HTR-8/SVneo (cell line): ENCODE data around the gene GALNT18.

Source experiments
- DNase-seq: peaks from one replicate; pipeline ENCODE4 v3.0.0; 2011; ENCODE audit warnings: low spot score, mixed read lengths; ENCODE audit not compliant: insufficient read length
- FAIRE-seq: peaks from 2 replicates; lab custom pipeline; 2011; peaks lifted over from hg19 to GRCh38; lab: Jason Lieb, UNC

Gene GALNT18

GRCh38 chr11:11505692-11506091 lies 116.1 kb downstream of the GALNT18 start:
- FAIRE-seq: no peak
- no peak for DNase-seq

- DNase-seq: no peak
- no peak for FAIRE-seq
Measured at GRCh38 chr11:11505190-11505589, 116.6 kb downstream of the GALNT18 start.

GRCh38 chr11:11504071-11504470 lies 117.7 kb downstream of the GALNT18 start:
- no peak for FAIRE-seq
- no peak for DNase-seq

GRCh38 chr11:11502263-11502861 lies 119.4 kb downstream of the GALNT18 start:
- FAIRE-seq (no peak), DNase-seq (no peak)

DNA sequence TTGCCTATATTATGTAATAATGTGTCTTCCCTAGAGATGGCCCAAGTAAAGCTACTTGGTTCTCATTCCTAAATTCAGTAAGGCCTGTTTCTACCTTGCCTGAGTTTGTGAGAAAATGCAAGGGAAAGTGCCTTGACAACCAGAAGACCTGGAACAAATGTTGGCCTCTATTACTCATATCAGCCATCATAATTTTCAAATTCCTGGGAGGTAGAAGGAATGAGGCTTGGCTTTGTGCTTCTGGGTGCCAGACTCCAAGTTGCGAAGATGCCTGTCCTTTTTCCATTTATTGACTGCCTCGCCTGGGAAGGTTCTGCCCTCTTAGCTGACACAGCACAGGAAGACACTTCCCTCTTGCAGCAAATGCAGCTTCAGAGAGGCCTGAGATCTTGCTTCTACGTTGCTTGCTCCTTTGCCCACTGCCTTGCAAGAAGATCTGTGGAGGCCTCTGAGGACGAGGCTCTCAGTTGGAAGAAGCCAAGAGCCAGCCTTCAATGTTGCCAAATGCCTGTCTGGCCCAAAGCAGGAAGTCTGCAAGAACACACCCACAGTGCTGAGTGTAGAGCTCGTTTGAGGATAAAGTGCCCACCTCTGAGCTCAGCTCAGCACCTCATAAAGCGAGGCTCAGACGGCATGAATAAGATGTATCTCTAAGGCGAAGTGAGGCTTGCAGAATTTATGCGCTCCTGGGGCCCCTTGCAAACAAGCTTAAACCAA lies 120.1 kb downstream of the GALNT18 start:
- FAIRE-seq (no peak), DNase-seq (no peak)

DNA sequence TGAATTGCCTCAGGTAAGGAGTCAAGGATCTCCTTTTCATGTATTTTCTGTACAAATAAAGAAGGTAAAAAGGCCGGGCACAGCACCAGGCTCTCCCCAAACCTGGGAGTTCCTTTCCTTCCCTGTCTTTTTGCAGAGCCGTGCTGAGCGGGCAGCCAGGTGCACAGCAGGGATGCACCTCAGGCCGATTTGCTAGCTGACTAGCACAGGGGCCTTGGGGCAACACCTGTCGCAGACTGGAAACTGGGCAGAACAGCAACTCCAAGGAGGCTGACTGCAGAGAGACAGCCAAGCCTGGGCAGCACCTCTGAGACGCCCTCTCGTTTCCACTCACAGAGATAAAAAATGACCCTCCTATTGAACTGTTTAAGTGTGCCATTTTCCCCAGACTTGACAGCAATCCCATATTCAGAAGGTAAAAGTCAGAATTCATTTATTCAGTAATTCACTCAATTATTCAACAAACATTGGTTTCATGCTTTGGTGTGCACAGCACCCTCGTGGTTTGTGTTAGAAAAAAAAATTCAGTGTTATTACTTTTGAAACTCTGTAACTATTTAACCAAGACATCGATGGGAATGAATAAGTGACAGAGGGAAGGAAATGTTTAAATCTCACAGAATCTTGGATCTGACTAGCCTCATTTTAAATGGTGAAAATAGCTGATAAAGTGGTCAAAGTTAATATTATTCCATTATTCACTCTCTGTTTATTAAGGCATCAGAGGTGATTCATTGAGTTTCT lies 120.9 kb downstream of the GALNT18 start:
- no peak for DNase-seq
- FAIRE-seq: no peak

GRCh38 chr11:11499300-11499699 lies 122.5 kb downstream of the GALNT18 start:
- DNase-seq (no peak), FAIRE-seq (no peak)

DNA sequence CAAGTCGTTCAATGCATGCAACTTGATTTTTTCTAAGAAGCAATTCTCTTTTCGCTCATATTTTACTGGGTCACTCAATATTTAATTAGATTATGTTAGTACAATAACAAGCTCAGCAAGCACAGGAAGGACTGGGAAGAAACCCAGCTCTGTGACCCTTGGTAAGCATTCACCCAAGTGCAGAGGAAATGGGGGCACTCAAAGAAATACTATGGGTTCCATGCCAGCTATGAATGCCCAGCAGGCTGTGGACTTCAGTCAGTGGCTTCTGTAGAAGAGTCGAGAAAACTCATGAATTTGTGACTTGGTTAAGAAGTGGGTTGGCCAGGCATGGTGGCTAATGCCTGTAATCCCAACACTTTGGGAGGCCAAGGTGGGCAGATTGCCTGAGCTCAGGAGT lies 123.6 kb downstream of the GALNT18 start:
- no peak for DNase-seq

GRCh38 chr11:11496879-11497278 lies 124.9 kb downstream of the GALNT18 start:
- FAIRE-seq (no peak), DNase-seq (no peak)

More for the DNA sequence above, 123.6 kb downstream of the GALNT18 start:
- FAIRE-seq: no peak

DNA sequence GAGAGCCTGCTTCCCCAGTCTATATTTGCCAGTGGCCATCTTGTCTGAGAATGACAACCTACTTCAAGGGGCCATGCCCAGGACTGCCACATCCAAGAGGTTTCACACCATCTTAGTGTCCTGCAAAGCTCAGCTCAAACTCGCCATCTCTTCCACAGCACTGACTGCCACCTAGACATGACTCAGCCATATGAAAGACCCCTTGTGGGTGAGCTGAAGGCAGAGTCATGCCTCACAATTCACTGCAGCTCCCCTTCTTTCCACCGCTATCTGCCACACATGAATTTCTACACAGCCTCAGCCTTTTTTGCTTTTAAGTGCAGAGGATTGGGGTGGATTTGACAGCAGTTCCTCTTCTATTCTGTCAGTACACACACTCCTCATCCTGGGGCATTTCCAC lies 127.5 kb downstream of the GALNT18 start:
- no peak for FAIRE-seq
- no peak for DNase-seq

DNA sequence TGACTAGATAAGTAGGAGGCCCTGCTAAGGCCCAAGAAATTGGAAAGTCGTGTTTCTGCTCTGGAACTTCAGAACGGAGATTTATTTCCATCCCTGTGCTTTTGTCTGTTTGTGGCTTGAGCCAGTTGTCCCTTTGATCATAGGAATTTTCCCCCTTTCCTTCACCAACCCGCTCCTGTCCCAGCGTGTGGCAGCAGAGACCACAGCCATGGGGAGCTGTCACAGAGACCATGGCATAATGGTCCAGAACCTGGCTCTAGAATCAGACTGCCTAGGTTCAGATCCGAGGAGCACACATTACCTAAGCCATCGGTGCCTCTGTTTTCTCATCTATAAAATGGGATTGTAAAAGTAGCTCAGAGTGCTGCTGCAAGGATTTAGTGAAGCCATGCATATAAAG lies 128.1 kb downstream of the GALNT18 start:
- no peak for FAIRE-seq

GRCh38 chr11:11491589-11491988 lies 130.2 kb downstream of the GALNT18 start:
- FAIRE-seq: no peak
- DNase-seq: no peak

More for the DNA sequence above, 128.1 kb downstream of the GALNT18 start:
- DNase-seq: no peak

- no peak for FAIRE-seq
- DNase-seq: no peak
Measured at GRCh38 chr11:11491014-11491413, 130.8 kb downstream of the GALNT18 start.

- DNase-seq (no peak), FAIRE-seq (no peak)
Measured at GRCh38 chr11:11486423-11486822, 135.4 kb downstream of the GALNT18 start.

DNA sequence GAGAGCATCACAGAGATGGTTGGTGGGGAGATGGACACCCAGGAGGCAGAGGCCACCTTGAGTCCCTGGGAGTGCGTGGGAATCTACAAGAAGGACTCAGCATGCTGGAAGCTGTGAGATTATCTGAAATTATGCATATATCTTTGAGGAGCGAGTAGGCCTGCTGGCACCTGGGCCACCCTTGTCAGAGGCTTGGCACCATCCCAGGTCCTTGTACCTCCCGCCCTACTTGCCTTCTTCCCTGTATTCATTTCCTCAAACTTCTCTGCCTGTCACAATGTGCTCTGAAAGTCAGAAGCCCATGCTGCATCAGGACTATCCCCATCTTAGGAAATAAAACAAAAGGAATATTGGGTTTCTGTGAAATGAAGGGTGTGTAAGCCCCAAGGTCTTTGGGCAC lies 135.8 kb downstream of the GALNT18 start:
- FAIRE-seq (no peak), DNase-seq (no peak)

- DNase-seq (no peak), FAIRE-seq (no peak)
Measured at GRCh38 chr11:11483627-11484026, 138.2 kb downstream of the GALNT18 start.

GRCh38 chr11:11482730-11483129 lies 139.1 kb downstream of the GALNT18 start:
- no peak for DNase-seq

DNA sequence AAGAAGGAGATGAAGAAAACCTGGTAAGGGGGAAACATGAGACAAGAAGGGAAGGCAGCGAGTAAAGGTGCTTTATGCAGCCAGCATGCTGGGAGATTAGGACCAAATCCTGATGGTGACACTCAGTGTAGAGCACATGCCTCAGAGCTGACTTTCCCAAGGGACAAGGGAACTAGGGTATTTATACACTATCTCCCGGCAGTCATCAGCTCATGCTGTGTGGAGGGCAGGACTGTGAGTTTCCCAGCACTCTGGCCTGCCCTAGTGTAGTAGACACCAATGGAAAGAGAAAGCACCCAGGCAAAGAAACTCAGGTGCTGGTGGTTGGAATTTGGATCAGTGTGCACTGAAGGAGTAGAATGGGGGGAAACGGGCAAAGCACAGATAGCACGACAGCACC lies 140.4 kb downstream of the GALNT18 start:
- no peak for FAIRE-seq
- DNase-seq: no peak

More at GRCh38 chr11:11482730-11483129, 139.1 kb downstream of the GALNT18 start:
- FAIRE-seq: no peak

GRCh38 chr11:11480971-11481370 lies 140.8 kb downstream of the GALNT18 start:
- DNase-seq: no peak
- FAIRE-seq: no peak

DNA sequence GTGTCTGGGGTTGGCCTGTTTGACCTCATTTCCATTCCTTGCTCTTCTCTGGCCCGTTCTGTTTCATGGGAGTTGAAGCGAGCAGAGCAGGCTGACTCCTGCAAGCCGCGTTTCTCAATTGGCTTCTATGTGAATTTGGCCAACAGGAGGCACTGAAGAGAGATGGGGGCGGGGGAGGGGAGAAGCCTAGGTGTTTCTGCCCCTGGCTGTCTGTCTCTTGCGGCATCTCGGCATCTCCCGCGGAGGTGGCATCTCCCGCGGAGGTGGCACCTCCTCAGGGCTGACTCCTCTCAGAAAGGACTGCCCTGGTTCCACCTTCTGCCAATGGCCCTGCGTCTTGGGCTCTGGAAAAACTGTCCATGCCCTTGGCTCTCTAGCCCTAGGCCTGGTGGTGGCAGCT lies 143.1 kb downstream of the GALNT18 start:
- FAIRE-seq (no peak), DNase-seq (no peak)

DNA sequence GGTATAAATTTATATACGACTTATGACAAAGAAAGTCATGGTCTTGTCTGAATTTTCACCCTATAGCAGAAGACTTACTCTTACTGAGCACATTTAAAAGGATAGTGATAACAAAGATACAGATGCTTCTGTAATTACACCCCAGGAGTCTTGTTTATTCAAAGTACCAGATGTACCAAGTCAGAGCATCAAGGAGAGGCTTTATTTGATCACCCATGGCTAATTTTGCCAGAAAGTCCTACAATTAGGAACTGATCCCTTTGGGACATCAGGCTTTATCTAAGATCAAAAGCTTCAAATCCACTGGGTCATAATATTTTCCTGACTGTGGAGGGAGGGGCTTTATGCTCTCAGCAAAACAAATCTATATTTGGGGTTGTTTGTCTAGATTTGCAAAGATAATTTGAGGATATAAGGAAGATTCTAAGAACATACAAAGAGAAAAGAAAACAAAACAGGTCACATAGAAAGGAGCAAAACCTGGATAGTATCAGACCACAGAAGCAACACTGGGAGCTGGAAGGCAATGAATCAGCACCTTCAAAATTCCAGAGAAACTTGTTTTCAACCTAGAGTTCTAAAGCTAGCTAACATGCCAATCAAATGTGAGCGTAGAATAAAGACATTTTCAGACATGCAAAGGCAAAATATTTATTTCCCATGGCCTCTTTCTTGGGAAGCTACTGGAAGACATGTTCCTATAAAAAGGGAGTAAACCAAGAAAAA lies 143.9 kb downstream of the GALNT18 start:
- no peak for FAIRE-seq
- DNase-seq: no peak
